Suprapubic skin (tissue), 4 donors: ENCODE data around the gene ACTR1B.
"Not testable (repeated sequence)": the region's sequence is repeated elsewhere in the genome, so short reads cannot be mapped to it uniquely, and the experiment has no call there.

Experiments used
- CTCF ChIP-seq, 2 donors: fragments of 200-600 bp in 1 of 2; fragments of 450-650 bp in 1 of 2; sonication (generic) in 1 of 2; IDR thresholded peaks; one replicate each; pipeline ENCODE4 v1.5.1; 2016 to 2019; ENCODE audit warnings: antibody characterized with exemption in 2 of 2, mild to moderate bottlenecking in 1 of 2, moderate library complexity in 1 of 2
- POLR2A ChIP-seq, 2 donors: fragments of 450-650 bp; IDR thresholded peaks; one replicate each; pipeline ENCODE4 v1.6.1; 2017; ENCODE audit warnings: antibody characterized with exemption in 2 of 2, mild to moderate bottlenecking in 2 of 2, moderate library complexity in 2 of 2
- POLR2AphosphoS5 ChIP-seq, 3 donors: sonication (generic); formaldehyde crosslinking; IDR thresholded peaks; one replicate each; pipeline ENCODE4 v1.6.1; 2017; ENCODE audit warnings: antibody characterized with exemption in 3 of 3

DNA sequence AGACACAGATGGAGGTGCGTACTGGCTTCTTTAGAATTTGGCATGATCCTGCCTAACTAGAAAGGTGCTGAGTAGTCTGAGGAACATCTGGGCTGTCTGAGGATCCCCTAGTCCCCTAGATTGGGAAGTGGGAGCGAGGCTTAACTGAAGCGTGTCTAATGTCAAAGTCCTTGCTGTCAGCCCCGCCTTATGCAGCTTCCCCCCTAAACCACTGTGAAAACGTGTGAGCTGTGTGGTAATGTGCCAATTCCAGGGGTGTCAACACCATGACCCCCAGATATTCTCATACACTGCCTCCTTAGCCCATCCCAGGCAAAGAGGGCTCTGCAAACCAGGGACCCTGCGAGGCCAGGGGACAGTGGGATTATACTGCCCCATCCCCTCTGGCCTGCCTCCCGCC, 51.9 kb downstream of the ACTR1B start:
- not testable (repeated sequence) for TF ChIP-seq CTCF, POLR2A, POLR2AphosphoS5 (IDR thresholded peaks at IDR 0.05)
